ENCODE measurements around the gene CFAP45. TPM values are rescaled to one million over a fixed set of nuclear protein-coding genes. Genes with fewer than 3 reads are reported as not detected.
"Not testable (repeated sequence)": the region's sequence is repeated elsewhere in the genome, so short reads cannot be mapped to it uniquely, and the experiment has no call there.

Gene CFAP45
- total and polyA plus RNA-seq, 3 experiments from 2014 or later, result 0.18 to 1.2 (median 0.75) TPM

DNA sequence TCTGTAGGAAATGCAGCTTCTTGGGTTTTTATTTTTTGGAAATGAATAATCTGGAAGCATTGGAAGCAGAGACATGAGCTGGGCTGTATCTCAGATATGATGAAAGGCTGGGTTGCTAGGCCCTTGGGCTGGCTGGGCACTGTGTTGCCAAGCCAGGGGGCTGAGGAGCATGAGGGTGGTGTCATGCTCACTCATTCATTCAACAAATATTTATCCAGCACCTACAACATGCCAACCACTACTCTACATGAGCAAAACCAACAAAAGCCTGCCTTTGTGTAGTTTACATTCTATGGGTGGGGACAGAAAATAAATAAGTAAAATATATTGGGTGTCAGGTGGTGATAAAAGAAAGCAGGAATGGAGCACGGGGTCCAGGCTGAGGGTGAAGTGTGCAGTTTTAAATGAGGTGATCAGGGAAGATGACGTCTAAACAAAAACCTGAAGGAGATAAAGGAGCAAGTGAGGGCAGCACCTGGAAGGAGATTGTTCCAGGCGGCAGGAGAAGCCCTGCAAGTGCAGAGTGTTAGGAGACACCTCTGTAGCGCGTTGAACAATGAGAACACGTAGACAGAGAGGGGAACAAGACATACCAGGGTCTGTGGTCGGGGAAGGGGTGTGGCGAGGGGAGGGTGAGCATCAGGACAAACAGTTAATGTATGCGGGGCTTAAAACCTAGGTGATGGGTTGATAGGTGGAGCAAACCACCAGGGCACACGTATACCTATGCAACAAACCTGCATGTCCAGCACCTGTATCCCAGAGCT lies 14.5 kb upstream of the CFAP45 start:
- H3K9me3 Mint-ChIP-seq, result no peaks in the 10 kb centered on the region
- H3K4me1 ChIP-seq (ENCODE audit: insufficient read depth, low read length), result peaks cover 47% of the 10 kb centered on the region
- no peak overlapping the region for H3K4me3 ChIP-seq (ENCODE audit: low read length)
- no peak for DNase-seq
- ChIA-PET CTCF (interaction anchor here (0.7 to 1.2 kb wide), 4 partner anchors 8 to 21 kb away, joined by 3 to 4 read pairs (median 3); partner anchors contain the start of gene TAGLN2), POLR2A (interaction anchor here (1.0 to 1.2 kb wide), 2 partner anchors 9 to 10 kb away, joined by 4 read pairs; no protein-coding TSS in a partner anchor)
- H3K36me3 Mint-ChIP-seq, result peaks cover 7 to 33% (median 10%) of the 10 kb centered on the region in 3 donors
- no peaks in the 10 kb centered on the region for H3K27me3 ChIP-seq (ENCODE audit: insufficient read depth, low read length, poor library complexity, severe bottlenecking)
- H3K27me3 Mint-ChIP-seq, result peaks cover 0 to 2% of the 10 kb centered on the region in 2 donors
- H3K4me3 Mint-ChIP-seq, result peak overlapping the region in 3 of 7 donors; percentile 3 to 57 (median 12)
- peak overlapping the region in 7 of 8 donors; percentile 78 to 99 (median 96) for H3K27ac Mint-ChIP-seq
- peaks cover 12% of the 10 kb centered on the region for H3K36me3 ChIP-seq (ENCODE audit: insufficient read depth, low read length)
- no peaks in the 10 kb centered on the region for H3K9me3 ChIP-seq (ENCODE audit: low read length)
- H3K27ac ChIP-seq (ENCODE audit: low read depth, low read length), result no peak overlapping the region
- peaks cover 65 to 94% (median 83%) of the 10 kb centered on the region in 3 donors for H3K4me1 Mint-ChIP-seq

DNA sequence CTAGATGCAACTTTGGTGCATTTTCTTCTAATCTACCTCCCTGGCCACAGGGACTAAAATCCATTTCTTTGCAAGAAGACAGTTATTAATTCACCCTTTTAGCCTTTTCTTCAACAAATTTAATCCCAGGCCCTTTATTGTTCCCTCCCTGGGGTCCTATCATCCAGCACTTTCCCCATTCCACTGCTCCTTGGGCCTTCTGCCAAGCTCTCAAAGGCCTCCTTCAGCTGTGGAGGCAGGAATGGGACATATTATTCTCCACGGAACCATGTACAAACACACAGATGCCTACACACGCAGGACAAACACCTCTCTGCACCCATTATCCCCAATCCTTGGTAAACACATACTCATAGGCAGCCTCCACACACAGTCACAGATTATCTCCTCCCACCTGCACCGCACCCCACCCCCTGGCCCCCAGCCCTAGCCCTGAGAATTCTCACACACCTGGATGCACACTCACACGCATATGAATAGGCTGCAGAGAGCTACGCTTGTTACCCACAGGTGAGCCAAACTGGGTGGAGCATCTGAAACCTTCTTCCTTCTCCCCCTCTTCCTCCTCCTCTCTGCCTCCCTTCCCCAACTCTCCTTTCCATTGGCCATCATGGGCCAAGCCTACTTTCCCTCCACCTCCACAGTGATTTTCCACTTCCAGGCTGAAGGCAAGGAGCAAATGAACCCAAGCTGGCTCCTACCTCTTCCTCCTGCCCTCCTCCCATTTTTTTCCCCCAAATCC lies 13.7 kb upstream of the CFAP45 start:
- H3K27ac ChIP-seq (ENCODE audit: low read depth, low read length), result no peak overlapping the region
- H3K4me3 Mint-ChIP-seq, result peak overlapping the region in 5 of 7 donors; percentile 3 to 54 (median 12)
- DNase-seq, result no peak
- no peaks in the 10 kb centered on the region for H3K9me3 Mint-ChIP-seq
- H3K27ac Mint-ChIP-seq, result peak overlapping the region; percentile 31 to 99 (median 96)
- H3K9me3 ChIP-seq (ENCODE audit: low read length), result no peaks in the 10 kb centered on the region
- ChIA-PET CTCF (interaction anchor here (0.7 to 1.0 kb wide), 3 partner anchors 9 to 22 kb away, joined by 3 to 4 read pairs (median 3); partner anchors contain the start of gene TAGLN2), POLR2A (interaction anchor here (1.0 kb wide), 1 partner anchor 11 kb away, joined by 4 read pairs; no protein-coding TSS in a partner anchor)
- no peak overlapping the region for H3K4me3 ChIP-seq (ENCODE audit: low read length)
- peaks cover 63 to 91% (median 82%) of the 10 kb centered on the region in 3 donors for H3K4me1 Mint-ChIP-seq
- peaks cover 47% of the 10 kb centered on the region for H3K4me1 ChIP-seq (ENCODE audit: insufficient read depth, low read length)
- peaks cover 0 to 2% of the 10 kb centered on the region in 2 donors for H3K27me3 Mint-ChIP-seq
- no peaks in the 10 kb centered on the region for H3K27me3 ChIP-seq (ENCODE audit: insufficient read depth, low read length, poor library complexity, severe bottlenecking)
- H3K36me3 Mint-ChIP-seq, result peaks cover 7 to 25% (median 10%) of the 10 kb centered on the region in 3 donors
- peaks cover 4% of the 10 kb centered on the region for H3K36me3 ChIP-seq (ENCODE audit: insufficient read depth, low read length)

DNA sequence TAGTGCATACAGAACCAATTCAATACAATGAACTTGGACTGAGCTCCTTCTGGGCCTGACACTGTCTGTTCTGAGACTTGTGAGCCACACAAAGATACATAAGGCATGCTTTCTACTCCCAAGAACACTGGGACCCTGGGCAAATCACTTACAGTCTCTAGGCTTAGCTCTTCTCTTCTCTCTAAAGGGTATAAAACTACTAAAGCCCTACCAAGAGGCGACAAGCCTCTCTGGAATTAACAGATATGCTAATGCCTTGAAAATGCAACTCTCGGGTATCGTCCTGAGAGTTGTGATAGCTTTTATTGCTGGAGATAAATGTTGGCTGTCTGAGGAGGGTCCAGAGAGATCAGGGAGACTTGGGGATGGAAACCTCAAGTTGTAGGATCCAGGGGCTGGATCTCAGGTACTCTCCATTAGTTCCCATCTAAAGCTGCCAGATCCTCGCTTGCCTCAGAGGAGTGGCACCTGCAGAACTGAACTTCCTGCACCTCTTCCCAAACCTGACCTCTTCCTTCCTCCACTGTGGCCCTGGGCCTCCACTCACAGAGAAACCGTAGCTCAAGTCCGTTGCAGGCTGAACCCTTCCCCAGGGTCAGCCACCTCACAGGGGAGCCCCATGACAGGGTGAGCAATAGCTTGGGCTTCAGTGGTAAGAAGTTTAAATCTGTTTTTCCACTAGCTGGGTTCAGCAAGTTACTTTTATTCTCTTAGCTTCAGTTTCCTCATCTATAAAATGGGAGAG lies 11.5 kb upstream of the CFAP45 start:
- Mint-ChIP-seq H3K27me3 (no peaks in the 10 kb centered on the region), H3K4me1 (peaks cover 53 to 89% (median 79%) of the 10 kb centered on the region in 3 donors), H3K9me3 (no peaks in the 10 kb centered on the region), H3K36me3 (peaks cover 0 to 8% (median 3%) of the 10 kb centered on the region in 3 donors), H3K4me3 (peak overlapping the region; percentile 47 to 84 (median 72)), H3K27ac (peak overlapping the region; percentile 90 to 99 (median 98))
- H3K27ac ChIP-seq (ENCODE audit: low read depth, low read length), result peak overlapping the region; percentile 77
- no peak for DNase-seq
- H3K27me3 ChIP-seq (ENCODE audit: insufficient read depth, low read length, poor library complexity, severe bottlenecking), result no peaks in the 10 kb centered on the region
- ChIA-PET POLR2A (interaction anchor here (1.2 kb wide), 1 partner anchor 15 kb away, joined by 6 read pairs; no protein-coding TSS in a partner anchor), CTCF (interaction anchor here (0.8 to 1.4 kb wide), 3 partner anchors 35 to 174 kb away, joined by 3 to 5 read pairs (median 5); partner anchors contain the start of gene IGSF9)
- H3K9me3 ChIP-seq (ENCODE audit: low read length), result no peaks in the 10 kb centered on the region
- H3K4me1 ChIP-seq (ENCODE audit: insufficient read depth, low read length), result peaks cover 47% of the 10 kb centered on the region
- H3K36me3 ChIP-seq (ENCODE audit: insufficient read depth, low read length), result no peaks in the 10 kb centered on the region
- H3K4me3 ChIP-seq (ENCODE audit: low read length), result peak overlapping the region; percentile 22

DNA sequence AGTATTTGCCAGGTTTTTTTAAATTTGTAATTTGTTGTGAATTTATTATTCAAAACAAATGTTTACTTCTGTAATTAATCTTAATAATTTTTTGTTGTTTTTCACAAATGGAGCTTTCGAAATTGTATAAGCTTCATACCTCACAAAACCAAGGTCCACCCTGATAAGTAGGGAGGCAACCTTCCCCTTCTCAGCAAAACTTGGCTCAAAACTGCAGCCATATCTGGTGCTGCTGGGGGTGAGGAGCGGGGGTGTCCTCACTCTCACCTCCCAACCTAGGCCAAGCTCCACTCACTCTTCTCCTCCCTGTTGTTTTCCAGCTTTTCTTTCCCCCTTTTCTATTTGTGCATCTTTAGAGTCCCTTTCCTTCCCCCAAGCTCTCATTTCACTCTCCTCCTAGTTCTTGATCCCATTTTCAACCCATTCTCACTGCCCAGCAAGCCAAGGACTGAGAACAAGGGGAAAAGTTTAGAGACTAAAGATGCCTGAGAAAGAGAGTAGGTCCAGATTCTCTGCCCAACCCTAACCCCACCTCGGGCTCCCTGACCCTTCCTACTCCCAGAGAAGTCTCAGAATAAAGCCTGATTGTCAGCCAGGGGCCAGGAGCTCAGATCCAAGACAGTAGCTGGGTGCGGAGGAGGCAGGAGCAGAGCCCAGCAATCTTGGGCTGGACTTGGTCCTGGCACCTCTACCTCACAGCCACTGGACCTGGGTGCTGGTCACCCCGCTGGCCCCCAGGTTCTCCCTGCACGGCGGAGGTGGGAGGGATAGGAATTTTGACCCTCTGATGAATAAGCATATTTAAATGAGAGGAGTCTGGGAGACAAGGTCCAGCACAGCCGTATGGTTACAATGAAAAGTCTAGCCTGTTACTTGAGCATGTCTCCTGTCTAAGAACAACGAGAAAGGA lies 8.3 kb upstream of the CFAP45 start:
- Histone ChIP-seq H3K27me3 (ENCODE audit: insufficient read depth, low read length, poor library complexity, severe bottlenecking) (no peaks in the 10 kb centered on the region), H3K9me3 (ENCODE audit: low read length) (no peaks in the 10 kb centered on the region), H3K36me3 (ENCODE audit: insufficient read depth, low read length) (no peaks in the 10 kb centered on the region), H3K27ac (ENCODE audit: low read depth, low read length) (no peak overlapping the region), H3K4me1 (ENCODE audit: insufficient read depth, low read length) (peaks cover 36% of the 10 kb centered on the region), H3K4me3 (ENCODE audit: low read length) (no peak overlapping the region)
- DNase-seq, result no peak
- ChIA-PET POLR2A (no interaction called here), CTCF (interaction anchor here (1.0 to 1.8 kb wide), 6 partner anchors 12 to 127 kb away, joined by 3 to 7 read pairs (median 4); partner anchors contain the start of gene DUSP23)
- H3K4me1 Mint-ChIP-seq, result peaks cover 40 to 61% (median 54%) of the 10 kb centered on the region in 3 donors
- H3K36me3 Mint-ChIP-seq, result peaks cover 0 to 8% (median 0%) of the 10 kb centered on the region in 3 donors
- peak overlapping the region; percentile 39 to 99 (median 69) for H3K27ac Mint-ChIP-seq
- no peaks in the 10 kb centered on the region for H3K9me3 Mint-ChIP-seq
- H3K27me3 Mint-ChIP-seq, result no peaks in the 10 kb centered on the region
- no peak overlapping the region for H3K4me3 Mint-ChIP-seq

DNA sequence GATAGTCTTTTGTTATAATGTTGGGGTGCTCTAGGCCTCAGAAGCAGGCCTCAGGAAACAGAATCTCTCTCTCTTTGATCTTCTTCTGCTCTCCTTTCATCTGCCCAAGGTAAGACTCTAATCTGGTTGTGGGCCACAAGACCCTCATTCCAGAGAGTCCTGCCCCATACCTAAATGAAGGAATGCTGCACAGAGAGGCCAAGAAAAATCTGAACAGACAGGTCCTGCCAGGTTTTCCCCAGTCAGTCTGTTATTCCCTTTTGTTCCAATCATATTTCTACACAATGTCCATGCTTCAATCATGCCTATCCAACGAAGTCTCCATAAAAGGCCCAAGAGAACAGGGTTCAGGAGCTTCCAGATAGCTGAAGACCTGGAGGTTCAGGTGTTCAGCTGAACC lies 7.0 kb upstream of the CFAP45 start:
- no peaks in the 10 kb centered on the region for H3K27me3 Mint-ChIP-seq
- peaks cover 0 to 8% (median 0%) of the 10 kb centered on the region in 3 donors for H3K36me3 Mint-ChIP-seq
- ChIA-PET CTCF (interaction anchor here (1.7 to 2.3 kb wide), 3 partner anchors 14 to 108 kb away, joined by 5 to 7 read pairs (median 6); no protein-coding TSS in a partner anchor), POLR2A (interaction anchor here (0.7 to 0.9 kb wide), 2 partner anchors 15 to 18 kb away, joined by 3 read pairs; partner anchors contain the start of gene TAGLN2)
- peaks cover 28 to 47% (median 40%) of the 10 kb centered on the region in 3 donors for H3K4me1 Mint-ChIP-seq
- H3K4me1 ChIP-seq (ENCODE audit: insufficient read depth, low read length), result peaks cover 25% of the 10 kb centered on the region
- H3K9me3 ChIP-seq (ENCODE audit: low read length), result no peaks in the 10 kb centered on the region
- DNase-seq, result no peak
- H3K9me3 Mint-ChIP-seq, result no peaks in the 10 kb centered on the region
- H3K4me3 ChIP-seq (ENCODE audit: low read length), result no peak overlapping the region
- H3K27ac ChIP-seq (ENCODE audit: low read depth, low read length), result no peak overlapping the region
- no peaks in the 10 kb centered on the region for H3K27me3 ChIP-seq (ENCODE audit: insufficient read depth, low read length, poor library complexity, severe bottlenecking)
- peak overlapping the region in 5 of 8 donors; percentile 5 to 84 (median 76) for H3K27ac Mint-ChIP-seq
- peak overlapping the region in 1 of 7 donors; percentile 23 for H3K4me3 Mint-ChIP-seq
- H3K36me3 ChIP-seq (ENCODE audit: insufficient read depth, low read length), result no peaks in the 10 kb centered on the region

DNA sequence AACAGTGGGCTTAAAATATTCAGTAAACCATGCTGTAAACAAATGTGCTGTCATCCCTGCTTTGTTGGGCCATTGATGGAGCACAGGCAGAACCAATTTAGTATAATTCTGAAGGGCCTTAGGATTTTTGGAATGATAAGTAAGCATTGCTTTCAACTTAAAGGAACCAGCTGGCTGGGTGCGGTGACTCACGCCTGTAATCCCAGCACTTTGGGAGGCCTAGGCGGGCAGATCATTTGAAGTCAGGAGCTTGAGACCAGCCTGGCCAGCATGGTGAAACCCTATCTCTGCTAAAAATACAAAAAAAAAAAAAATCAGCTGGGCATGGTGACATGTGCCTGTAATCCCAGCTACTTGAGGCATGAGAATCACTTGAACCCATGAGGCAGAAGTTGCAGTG lies 4.1 kb upstream of the CFAP45 start:
- peaks cover 3 to 21% (median 11%) of the 10 kb centered on the region in 3 donors for H3K4me1 Mint-ChIP-seq
- H3K27ac ChIP-seq (ENCODE audit: low read depth, low read length); H3K27me3 ChIP-seq (ENCODE audit: insufficient read depth, low read length, poor library complexity, severe bottlenecking); H3K4me3 ChIP-seq (ENCODE audit: low read length); H3K27ac Mint-ChIP-seq; H3K27me3 Mint-ChIP-seq; H3K9me3 ChIP-seq (ENCODE audit: low read length); DNase-seq; H3K36me3 ChIP-seq (ENCODE audit: insufficient read depth, low read length); POLR2A ChIA-PET; H3K9me3 Mint-ChIP-seq; H3K4me1 ChIP-seq (ENCODE audit: insufficient read depth, low read length); H3K36me3 Mint-ChIP-seq; H3K4me3 Mint-ChIP-seq: not testable (repeated sequence)
- CTCF ChIA-PET, result interaction anchor here (1.0 kb wide), 1 partner anchor 105 kb away, joined by 4 read pairs; no protein-coding TSS in a partner anchor
